HG03159 (cell line): Measurements from ENCODE around the gene RASGEF1C.
"Not testable (repeated sequence)": the region's sequence is repeated elsewhere in the genome, so short reads cannot be mapped to it uniquely, and the experiment has no call there.

Experiments used
- ATAC-seq: cut with Tn5 transposase; IDR thresholded peaks from one replicate; pipeline ENCODE4 v1.9.1; 2021; ENCODE audit warnings: mild to moderate bottlenecking, moderate library complexity; ENCODE audit not compliant: unreplicated experiment

RASGEF1C gene

DNA sequence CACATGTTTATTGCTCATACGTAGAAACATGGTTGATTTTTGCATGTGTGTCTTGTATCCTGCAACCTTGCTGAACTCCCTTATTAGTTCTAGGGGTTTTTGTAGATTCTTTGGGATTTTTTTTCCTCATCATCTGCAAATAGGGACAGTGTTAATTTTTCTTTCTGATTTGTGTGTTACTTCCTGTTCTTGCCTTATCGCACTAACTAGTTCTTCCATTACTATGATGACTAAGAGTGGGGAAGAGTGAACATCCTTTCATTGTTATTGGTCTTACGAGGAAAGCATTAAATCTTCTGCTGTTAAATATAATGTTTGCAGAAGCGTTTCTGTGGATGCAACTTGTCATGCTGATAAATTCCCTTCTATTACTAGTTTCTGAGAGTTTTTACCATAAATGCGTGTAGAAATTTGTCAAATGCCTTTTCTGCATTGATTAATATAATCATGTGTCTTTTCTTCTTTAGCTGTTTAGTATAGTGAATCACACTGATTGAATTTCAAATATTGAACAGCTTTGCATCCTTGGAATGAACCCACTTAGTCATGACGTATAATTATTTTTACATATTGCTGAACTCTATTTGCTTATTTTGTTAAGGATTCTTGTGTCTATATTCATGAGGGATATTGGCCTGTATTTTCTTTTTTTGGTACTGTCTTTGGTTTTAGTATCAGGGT lies 105.4 kb downstream of the RASGEF1C start:
- ATAC-seq: no peak

DNA sequence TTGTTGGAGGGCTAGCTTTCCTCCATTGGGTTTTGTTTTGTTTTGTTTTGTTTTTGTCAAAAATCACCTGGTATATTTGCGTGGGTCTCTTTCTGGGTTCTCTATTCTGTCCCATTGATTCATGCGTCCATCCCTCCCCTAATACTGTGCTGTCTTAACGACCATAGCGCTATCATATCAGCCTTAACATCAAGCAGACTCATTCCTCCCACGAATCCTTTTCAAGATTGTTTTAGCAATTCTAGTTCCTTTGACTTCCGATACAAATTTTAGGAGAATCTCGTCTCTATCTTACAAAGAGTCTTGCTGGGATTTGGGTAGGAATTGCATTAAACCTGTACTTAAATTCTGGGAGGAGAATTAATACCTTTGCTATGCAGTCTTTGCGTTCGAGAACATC lies 106.4 kb downstream of the RASGEF1C start:
- ATAC-seq: no peak

DNA sequence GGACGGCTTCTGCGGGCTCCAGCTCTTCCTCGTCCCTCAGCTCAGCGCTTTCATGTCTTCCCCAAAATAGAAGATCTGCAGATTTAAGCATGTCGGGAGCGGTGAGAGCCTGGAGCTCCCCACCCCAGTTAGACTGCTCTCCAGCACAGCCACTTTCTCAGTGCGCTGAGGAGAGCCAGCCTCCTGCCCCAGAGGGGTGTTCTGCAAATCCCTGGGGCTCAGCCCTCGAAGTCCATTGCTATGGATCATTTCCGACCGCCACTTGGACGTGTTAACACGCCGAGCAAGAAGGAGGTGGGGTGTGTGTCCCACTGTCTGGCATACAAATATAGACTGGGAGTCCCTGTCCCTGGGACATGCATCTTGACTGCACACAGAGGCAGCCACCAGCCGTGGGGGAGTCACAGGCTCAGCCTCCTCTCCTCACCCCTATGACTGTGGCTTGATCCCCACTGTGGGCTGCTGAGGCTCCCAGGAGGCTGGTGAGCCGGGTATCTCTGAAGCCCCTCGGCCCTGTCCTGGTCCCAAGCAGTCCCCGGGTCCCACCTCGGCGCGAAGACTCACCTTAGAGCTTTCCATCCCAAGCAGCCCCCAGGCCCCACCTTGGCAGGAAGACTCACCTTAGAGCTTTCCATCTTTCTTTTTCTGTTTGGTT lies 107.4 kb downstream of the RASGEF1C start:
- no peak for ATAC-seq

- no peak for ATAC-seq
These were observed 108.2 kb downstream of the RASGEF1C start for GRCh38 chr5:180100621-180101450.

- no peak for ATAC-seq
These were observed 109.0 kb downstream of the RASGEF1C start for GRCh38 chr5:180099733-180100611.

- no peak for ATAC-seq
These were observed 109.8 kb downstream of the RASGEF1C start for GRCh38 chr5:180098991-180099732.

DNA sequence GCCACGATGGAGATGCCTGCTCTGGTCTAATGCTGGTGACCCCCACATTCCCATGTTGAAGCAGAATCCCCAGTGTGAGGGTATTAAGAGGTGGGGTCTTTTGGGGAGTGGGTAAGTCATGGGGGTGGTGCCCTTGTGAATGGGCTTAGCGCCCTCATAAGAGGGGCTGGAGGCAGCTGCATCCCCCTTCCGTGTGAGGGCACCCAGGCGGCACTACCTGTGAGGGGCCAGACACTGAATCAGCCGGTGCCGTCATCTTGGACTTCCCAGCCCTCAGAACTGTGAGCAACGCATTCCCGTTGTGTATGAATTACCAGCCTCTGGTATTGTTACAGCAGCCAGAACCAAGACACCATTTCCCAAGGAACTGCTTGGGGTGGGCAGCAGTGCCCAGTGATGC lies 110.5 kb downstream of the RASGEF1C start:
- ATAC-seq: no peak

DNA sequence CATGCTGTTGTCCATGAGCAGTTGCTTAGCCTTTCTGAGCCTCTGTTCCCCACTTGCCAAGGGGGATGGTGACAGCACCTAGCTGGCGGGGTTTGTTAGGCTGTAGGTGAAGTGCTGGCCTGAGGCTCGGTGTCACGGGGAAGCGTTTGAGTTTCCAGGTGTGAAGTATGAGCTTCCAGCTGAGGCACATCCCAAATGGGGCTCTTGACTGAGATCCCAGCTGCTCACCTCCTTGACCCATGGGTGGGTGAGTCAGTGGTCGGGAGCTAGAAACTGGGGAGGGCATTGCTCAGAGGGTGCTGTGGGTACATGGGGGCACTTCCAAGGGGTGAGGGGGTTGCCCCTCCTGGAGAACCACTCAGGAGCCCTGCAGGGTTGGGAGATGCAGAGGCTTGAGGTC lies 111.1 kb downstream of the RASGEF1C start:
- ATAC-seq: no peak

- ATAC-seq: no peak
These were observed 111.7 kb downstream of the RASGEF1C start for GRCh38 chr5:180097163-180097894.

DNA sequence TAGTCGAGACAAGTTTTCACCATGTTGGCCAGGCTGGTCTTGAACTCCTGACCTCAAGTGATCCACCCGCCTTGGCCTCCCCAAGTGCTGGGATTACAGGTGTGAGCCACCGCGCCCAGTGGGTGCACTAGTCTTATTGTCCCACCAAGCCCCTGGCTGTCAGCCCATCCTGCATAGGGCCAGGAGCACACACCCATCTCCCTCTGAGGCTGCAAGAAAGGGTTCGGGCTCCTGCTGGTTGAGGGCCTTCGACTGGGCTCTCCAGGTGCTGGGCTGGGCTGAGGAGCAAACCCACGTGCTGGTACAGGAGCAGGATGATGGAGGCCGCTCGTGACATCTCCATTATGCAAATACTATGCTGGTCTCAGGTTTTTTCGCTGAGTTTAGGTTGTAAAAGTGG lies 112.4 kb downstream of the RASGEF1C start:
- no peak for ATAC-seq

DNA sequence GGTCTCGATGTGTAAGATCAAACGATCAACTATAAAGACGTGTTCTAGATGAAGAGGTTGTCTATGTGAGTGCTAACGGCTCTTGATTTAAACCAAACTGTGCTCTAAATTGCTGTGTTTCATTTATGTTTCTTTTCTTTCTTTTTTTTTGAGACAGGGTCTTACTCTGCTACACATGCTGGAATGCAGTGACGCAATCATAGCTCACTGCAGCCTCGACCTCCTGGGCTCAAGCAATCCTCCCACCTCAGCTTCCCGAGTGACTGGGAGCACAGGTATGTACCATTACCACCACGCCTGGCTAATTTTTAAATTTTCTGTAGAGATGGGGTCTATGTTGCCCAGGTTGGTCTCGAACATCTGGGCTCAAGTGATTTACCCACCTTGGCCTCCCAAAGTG lies 113.5 kb downstream of the RASGEF1C start:
- no peak for ATAC-seq

GRCh38 chr5:180093651-180094382 lies 115.2 kb downstream of the RASGEF1C start:
- ATAC-seq: no peak

GRCh38 chr5:180093241-180093640 lies 115.8 kb downstream of the RASGEF1C start:
- ATAC-seq: no peak

DNA sequence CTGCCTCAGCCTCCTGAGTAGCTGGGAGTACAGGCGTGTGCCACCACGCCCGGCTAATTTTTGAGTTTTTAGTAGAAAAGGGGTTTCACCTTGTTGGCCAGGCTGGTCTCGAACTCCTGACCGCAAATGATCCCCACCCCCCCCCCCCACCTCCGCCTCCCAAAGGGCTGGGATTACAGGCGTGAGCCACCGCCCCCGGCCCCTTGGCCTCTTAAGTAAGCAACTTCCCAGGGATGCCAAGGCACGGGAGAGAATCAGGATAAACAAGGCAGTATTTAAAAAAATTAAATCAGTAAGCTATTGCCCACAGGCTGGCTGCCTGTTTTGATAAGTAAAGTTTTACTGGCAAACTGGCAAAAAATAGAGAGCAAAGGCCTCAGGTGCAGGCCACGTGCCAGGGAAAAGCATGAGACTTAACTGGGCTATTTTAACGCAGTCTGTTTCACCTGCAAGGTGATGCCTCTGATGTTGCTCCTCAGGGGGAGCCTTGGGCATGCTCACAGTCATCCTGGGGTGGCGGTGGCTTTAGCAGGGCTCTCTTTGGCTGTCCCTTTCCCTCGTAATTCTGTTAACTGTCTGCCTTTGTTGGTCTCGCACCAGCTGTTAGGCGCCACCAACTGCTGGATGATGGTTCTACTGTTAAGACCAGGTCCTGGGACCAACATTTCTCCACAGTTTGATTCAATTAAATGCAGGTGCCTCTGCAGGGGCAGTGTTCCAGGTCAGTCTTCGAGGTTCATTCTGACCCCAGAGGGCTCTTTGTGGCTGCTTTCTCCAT lies 118.1 kb downstream of the RASGEF1C start:
- ATAC-seq: no peak

DNA sequence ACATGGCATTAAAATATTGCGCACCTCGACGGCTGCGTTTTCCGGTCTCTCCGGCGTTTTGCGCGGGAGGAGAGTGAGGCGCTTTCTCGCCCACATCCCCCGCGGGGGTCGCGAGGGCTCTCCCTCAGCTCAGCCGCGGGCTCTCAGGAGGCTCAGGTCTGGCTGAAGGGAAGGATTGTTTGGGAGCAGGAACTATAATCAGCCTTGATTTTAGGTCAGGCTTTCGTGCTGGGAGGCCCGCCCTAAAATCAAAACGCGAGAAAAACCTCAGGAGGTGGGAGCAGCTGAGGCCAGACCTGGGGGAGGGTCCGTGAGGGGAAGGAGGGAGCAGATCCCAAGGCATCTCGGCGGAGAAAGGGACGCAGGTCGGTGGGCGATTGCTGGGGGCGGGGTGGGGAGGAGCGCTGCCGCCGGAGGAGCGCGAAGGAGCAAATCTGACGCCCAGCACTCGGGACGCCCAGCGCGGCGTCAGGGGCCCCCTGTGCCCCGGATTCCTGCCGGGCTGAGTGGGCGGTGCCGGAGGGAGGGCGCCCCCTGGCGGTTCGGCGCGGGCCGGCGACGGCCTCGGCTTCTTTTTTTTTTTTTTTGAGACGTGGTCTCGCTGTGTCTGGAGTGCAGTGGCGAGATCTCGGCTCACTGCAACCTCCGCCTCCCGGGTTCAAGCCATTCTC lies 118.8 kb downstream of the RASGEF1C start:
- ATAC-seq: no peak

DNA sequence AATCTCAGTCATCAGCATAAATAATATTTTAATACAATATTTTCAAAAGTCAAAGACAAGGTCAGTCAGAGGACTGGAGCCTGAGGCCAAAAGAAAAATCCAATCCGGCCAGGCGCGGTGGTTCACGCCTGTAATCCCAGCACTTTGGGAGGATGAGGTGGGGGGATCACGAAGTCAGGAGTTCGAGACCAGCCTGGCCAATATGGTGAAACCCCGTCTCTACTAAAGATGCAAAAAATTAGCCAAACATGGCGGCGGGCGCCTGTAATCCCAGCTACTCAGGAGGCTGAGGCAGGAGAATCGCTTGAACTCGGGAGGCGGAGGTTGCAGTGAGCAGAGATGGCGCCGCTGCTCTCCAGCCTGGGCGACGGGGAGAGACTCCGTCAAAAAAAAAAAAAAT lies 119.4 kb downstream of the RASGEF1C start:
- ATAC-seq: not testable (repeated sequence)

- no peak for ATAC-seq
These were observed 120.5 kb downstream of the RASGEF1C start for GRCh38 chr5:180088561-180088960.
